Measurements from ENCODE around the gene C14orf180.
A peak's percentile ranks its signal among the peaks of the same experiment; 100 is the strongest.

C14orf180 gene

GRCh38 chr14:104561632-104562495 lies 17.7 kb upstream of the C14orf180 start:
- DNase-seq: no peak

- no peak for DNase-seq
These were observed 17.0 kb upstream of the C14orf180 start for GRCh38 chr14:104562606-104563005.

GRCh38 chr14:104563191-104563741 lies 16.3 kb upstream of the C14orf180 start:
- no peak for DNase-seq

GRCh38 chr14:104563742-104564615 lies 15.6 kb upstream of the C14orf180 start:
- peak; percentile 76 for DNase-seq

GRCh38 chr14:104564744-104565679 lies 14.6 kb upstream of the C14orf180 start:
- DNase-seq: no peak

- DNase-seq: no peak
These were observed 12.2 kb upstream of the C14orf180 start for GRCh38 chr14:104567141-104567956.

- DNase-seq: no peak
These were observed 11.7 kb upstream of the C14orf180 start for GRCh38 chr14:104567957-104568225.

- no peak for DNase-seq
These were observed 10.9 kb upstream of the C14orf180 start for GRCh38 chr14:104568620-104569019.

GRCh38 chr14:104569435-104569834 lies 10.1 kb upstream of the C14orf180 start:
- no peak for DNase-seq

GRCh38 chr14:104571246-104571645 lies 8.3 kb upstream of the C14orf180 start:
- no peak for DNase-seq

GRCh38 chr14:104572024-104572626 lies 7.4 kb upstream of the C14orf180 start:
- no peak for DNase-seq

GRCh38 chr14:104572668-104573067 lies 6.9 kb upstream of the C14orf180 start:
- no peak for DNase-seq

GRCh38 chr14:104573930-104574329 lies 5.6 kb upstream of the C14orf180 start:
- no peak for DNase-seq

GRCh38 chr14:104574536-104574935 lies 5.0 kb upstream of the C14orf180 start:
- no peak for DNase-seq

- no peak for DNase-seq
These were observed 4.5 kb upstream of the C14orf180 start for GRCh38 chr14:104574978-104575583.

- no peak for DNase-seq
These were observed 3.2 kb upstream of the C14orf180 start for GRCh38 chr14:104576232-104576969.

- DNase-seq: no peak
These were observed 2.6 kb upstream of the C14orf180 start for GRCh38 chr14:104576970-104577332.

GRCh38 chr14:104577426-104577825 lies 2.1 kb upstream of the C14orf180 start:
- no peak for DNase-seq

GRCh38 chr14:104577847-104578301 lies 1.7 kb upstream of the C14orf180 start:
- no peak for DNase-seq

- DNase-seq: no peak
These were observed 1.2 kb upstream of the C14orf180 start for GRCh38 chr14:104578321-104578720.

All from hematopoietic multipotent progenitor cell treated with erythropoietin and hydrocortisone succinate and interleukin-3 and kit ligand, for 6 days (in vitro differentiated cells).